Measurements from ENCODE around the gene PLCXD1.

DNA sequence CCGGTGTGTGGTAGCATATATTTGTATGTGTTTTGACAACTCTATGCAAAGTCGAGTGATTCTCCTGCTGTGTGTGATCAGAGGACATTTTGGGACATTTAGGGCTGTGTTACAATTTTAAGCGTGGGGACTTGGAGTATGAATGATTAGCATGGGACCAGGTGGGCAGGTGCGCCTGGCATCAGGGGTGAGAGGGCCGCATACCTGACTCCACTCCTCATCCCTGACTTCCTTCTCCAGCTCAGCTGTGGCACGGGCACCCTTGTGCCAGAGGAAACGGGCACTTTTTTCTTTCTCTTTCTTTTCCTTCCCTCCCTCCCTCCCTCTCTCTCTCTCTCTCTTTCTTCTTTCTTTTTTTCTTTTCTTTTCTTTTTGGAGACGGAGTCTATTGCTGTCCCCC, 15.7 kb upstream of the PLCXD1 start:
- TF ChIP-seq GABPA (IDR thresholded peaks at IDR 0.05 in 1 of 2, conservative IDR thresholded peaks at IDR 0.05 in 1 of 2) (no peak), RAD21 (IDR thresholded peaks at IDR 0.05) (no peak), HNF4A (conservative IDR thresholded peaks at IDR 0.05) (no peak), YY1 (IDR thresholded peaks at IDR 0.05) (no peak), TAF1 (conservative IDR thresholded peaks at IDR 0.05) (no peak), SP1 (IDR thresholded peaks at IDR 0.05) (no peak)
- TF ChIP-seq, protein P1, sequence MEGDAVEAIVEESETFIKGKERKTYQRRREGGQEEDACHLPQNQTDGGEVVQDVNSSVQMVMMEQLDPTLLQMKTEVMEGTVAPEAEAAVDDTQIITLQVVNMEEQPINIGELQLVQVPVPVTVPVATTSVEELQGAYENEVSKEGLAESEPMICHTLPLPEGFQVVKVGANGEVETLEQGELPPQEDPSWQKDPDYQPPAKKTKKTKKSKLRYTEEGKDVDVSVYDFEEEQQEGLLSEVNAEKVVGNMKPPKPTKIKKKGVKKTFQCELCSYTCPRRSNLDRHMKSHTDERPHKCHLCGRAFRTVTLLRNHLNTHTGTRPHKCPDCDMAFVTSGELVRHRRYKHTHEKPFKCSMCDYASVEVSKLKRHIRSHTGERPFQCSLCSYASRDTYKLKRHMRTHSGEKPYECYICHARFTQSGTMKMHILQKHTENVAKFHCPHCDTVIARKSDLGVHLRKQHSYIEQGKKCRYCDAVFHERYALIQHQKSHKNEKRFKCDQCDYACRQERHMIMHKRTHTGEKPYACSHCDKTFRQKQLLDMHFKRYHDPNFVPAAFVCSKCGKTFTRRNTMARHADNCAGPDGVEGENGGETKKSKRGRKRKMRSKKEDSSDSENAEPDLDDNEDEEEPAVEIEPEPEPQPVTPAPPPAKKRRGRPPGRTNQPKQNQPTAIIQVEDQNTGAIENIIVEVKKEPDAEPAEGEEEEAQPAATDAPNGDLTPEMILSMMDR (IDR thresholded peaks at IDR 0.05; ENCODE audit: low read depth, low read length, missing input control): no peak
- TF ChIP-seq, protein P2, sequence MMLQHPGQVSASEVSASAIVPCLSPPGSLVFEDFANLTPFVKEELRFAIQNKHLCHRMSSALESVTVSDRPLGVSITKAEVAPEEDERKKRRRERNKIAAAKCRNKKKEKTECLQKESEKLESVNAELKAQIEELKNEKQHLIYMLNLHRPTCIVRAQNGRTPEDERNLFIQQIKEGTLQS (IDR thresholded peaks at IDR 0.05): no peak
- TF ChIP-seq, protein P3, sequence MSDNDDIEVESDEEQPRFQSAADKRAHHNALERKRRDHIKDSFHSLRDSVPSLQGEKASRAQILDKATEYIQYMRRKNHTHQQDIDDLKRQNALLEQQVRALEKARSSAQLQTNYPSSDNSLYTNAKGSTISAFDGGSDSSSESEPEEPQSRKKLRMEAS (IDR thresholded peaks at IDR 0.05): no peak
- TF ChIP-seq, protein P4, sequence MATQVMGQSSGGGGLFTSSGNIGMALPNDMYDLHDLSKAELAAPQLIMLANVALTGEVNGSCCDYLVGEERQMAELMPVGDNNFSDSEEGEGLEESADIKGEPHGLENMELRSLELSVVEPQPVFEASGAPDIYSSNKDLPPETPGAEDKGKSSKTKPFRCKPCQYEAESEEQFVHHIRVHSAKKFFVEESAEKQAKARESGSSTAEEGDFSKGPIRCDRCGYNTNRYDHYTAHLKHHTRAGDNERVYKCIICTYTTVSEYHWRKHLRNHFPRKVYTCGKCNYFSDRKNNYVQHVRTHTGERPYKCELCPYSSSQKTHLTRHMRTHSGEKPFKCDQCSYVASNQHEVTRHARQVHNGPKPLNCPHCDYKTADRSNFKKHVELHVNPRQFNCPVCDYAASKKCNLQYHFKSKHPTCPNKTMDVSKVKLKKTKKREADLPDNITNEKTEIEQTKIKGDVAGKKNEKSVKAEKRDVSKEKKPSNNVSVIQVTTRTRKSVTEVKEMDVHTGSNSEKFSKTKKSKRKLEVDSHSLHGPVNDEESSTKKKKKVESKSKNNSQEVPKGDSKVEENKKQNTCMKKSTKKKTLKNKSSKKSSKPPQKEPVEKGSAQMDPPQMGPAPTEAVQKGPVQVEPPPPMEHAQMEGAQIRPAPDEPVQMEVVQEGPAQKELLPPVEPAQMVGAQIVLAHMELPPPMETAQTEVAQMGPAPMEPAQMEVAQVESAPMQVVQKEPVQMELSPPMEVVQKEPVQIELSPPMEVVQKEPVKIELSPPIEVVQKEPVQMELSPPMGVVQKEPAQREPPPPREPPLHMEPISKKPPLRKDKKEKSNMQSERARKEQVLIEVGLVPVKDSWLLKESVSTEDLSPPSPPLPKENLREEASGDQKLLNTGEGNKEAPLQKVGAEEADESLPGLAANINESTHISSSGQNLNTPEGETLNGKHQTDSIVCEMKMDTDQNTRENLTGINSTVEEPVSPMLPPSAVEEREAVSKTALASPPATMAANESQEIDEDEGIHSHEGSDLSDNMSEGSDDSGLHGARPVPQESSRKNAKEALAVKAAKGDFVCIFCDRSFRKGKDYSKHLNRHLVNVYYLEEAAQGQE (IDR thresholded peaks at IDR 0.05): no peak
- TF ChIP-seq, protein P5, sequence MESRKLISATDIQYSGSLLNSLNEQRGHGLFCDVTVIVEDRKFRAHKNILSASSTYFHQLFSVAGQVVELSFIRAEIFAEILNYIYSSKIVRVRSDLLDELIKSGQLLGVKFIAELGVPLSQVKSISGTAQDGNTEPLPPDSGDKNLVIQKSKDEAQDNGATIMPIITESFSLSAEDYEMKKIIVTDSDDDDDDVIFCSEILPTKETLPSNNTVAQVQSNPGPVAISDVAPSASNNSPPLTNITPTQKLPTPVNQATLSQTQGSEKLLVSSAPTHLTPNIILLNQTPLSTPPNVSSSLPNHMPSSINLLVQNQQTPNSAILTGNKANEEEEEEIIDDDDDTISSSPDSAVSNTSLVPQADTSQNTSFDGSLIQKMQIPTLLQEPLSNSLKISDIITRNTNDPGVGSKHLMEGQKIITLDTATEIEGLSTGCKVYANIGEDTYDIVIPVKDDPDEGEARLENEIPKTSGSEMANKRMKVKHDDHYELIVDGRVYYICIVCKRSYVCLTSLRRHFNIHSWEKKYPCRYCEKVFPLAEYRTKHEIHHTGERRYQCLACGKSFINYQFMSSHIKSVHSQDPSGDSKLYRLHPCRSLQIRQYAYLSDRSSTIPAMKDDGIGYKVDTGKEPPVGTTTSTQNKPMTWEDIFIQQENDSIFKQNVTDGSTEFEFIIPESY (IDR thresholded peaks at IDR 0.05): no peak

Data from liver (tissue), 3 donors.